Endothelial cell of umbilical vein (primary cell): Measurements from ENCODE around the gene CMIP. TPM values are rescaled to one million over a fixed set of nuclear protein-coding genes. Genes with fewer than 3 reads are reported as not detected.
A peak's percentile ranks its signal among the peaks of the same experiment; 100 is the strongest.

Source experiments
- BruUV-seq: library from RNA; stranded (reverse); fragments of 400-500 nt; replicated peaks from 2 replicates; lab custom pipeline; 2021; lab: Mats Ljungman, UMichigan
- CTCF ChIA-PET: fragments of 300-600, 350-600 bp; sonication (Branson Sonifier 250); formaldehyde crosslinking; loops from one replicate; lab custom pipeline; 2021; ENCODE audit warnings: antibody characterized with exemption, inconsistent platforms; lab: Charles Lee
- POLR2A ChIA-PET: fragments of 300-600, 350-600 bp; sonication (Branson Sonifier 250); formaldehyde crosslinking; loops from one replicate; lab custom pipeline; 2021; ENCODE audit warnings: antibody characterized with exemption, inconsistent platforms; lab: Charles Lee
- DNase-seq: peaks from one replicate; pipeline ENCODE4 v3.0.0-alpha.2; 2011; ENCODE audit warnings: low read depth, low spot score
- FAIRE-seq: peaks from 2 replicates; lab custom pipeline; 2011; peaks lifted over from hg19 to GRCh38; lab: Jason Lieb, UNC
- H2AFZ ChIP-seq: 2 replicates; pipeline ENCODE4 v1.6.0; 2012; ENCODE audit warnings: low read depth, low read length, control low read depth, inconsistent platforms
- H3K27ac ChIP-seq: 2 replicates; pipeline ENCODE4 v1.5.1; 2011; ENCODE audit warnings: low read depth, mild to moderate bottlenecking, control low read depth, low read length, moderate library complexity; ENCODE audit not compliant: insufficient read depth
- H3K27me3 ChIP-seq, 2 experiments: 2 replicates each; pipeline versions ENCODE4 v1.6.0 to v1.6.1; 2011; ENCODE audit warnings: low read length in 2 of 2, mixed read lengths in 1 of 2; ENCODE audit not compliant: control insufficient read depth in 2 of 2, insufficient read depth in 2 of 2
- H3K36me3 ChIP-seq, 2 experiments: 2 replicates in 1 of 2; 3 replicates in 1 of 2; pipeline ENCODE4 v1.5.1; 2011; ENCODE audit warnings: low read length in 2 of 2, mild to moderate bottlenecking in 1 of 2, moderate library complexity in 1 of 2; ENCODE audit not compliant: control insufficient read depth in 2 of 2, insufficient read depth in 2 of 2; ENCODE audit errors: extremely low read depth in 1 of 2
- H3K4me1 ChIP-seq: 3 replicates; pipeline ENCODE4 v1.5.1; 2011; ENCODE audit warnings: mild to moderate bottlenecking, low read length; ENCODE audit not compliant: control insufficient read depth, insufficient read depth; ENCODE audit errors: extremely low read depth
- H3K4me2 ChIP-seq: 2 replicates; pipeline ENCODE4 v1.6.1; 2011; ENCODE audit warnings: low read length, control low read depth, mixed read lengths; ENCODE audit not compliant: insufficient read depth
- H3K4me3 ChIP-seq, 3 experiments: fragments of 200-600 bp in 1 of 3; sonication (generic), shearing (Covaris generic) in 1 of 3; replicated peaks in 1 of 3; 2 replicates each; pipeline ENCODE4 v1.5.1; 2011 to 2016; ENCODE audit warnings: control low read depth in 3 of 3, low read length in 3 of 3, mild to moderate bottlenecking in 2 of 3, inconsistent platforms in 1 of 3, low read depth in 1 of 3, moderate library complexity in 1 of 3; ENCODE audit not compliant: insufficient read depth in 1 of 3
- H3K79me2 ChIP-seq: 2 replicates; pipeline ENCODE4 v1.6.0; 2012; ENCODE audit warnings: low read length, inconsistent platforms; ENCODE audit not compliant: control insufficient read depth, insufficient read depth
- H3K9ac ChIP-seq: replicated peaks from 2 replicates; pipeline ENCODE3; 2011; ENCODE audit warnings: low read length, control low read depth; ENCODE audit not compliant: insufficient read depth; ENCODE audit errors: extremely low read depth
- H3K9me1 ChIP-seq: replicated peaks from 3 replicates; pipeline ENCODE4 v1.6.0; 2011; ENCODE audit warnings: mild to moderate bottlenecking, low read length; ENCODE audit not compliant: control insufficient read depth, insufficient read depth; ENCODE audit errors: extremely low read depth
- H3K9me3 ChIP-seq: replicated peaks from 2 replicates; pipeline ENCODE4 v1.5.1; 2012; ENCODE audit warnings: low read length, inconsistent platforms; ENCODE audit not compliant: control insufficient read depth, insufficient read depth
- H4K20me1 ChIP-seq: replicated peaks from 2 replicates; pipeline ENCODE3; 2011; ENCODE audit warnings: mild to moderate bottlenecking, low read length; ENCODE audit not compliant: control insufficient read depth, insufficient read depth; ENCODE audit errors: extremely low read depth
- CTCF ChIP-seq, 2 donors: IDR thresholded peaks; 1 replicate in 1 of 2; 2 replicates in 1 of 2; pipeline ENCODE4 v1.5.1; 2011; ENCODE audit warnings: low read length in 2 of 2, mild to moderate bottlenecking in 2 of 2, moderate library complexity in 2 of 2, control low read depth in 1 of 2, inconsistent platforms in 1 of 2, low read depth in 1 of 2; ENCODE audit not compliant: insufficient read depth in 1 of 2; ENCODE audit errors: extremely low read depth in 1 of 2
- FOS ChIP-seq: IDR thresholded peaks from 2 replicates; pipeline ENCODE4 v1.6.1; 2011; ENCODE audit warnings: mild to moderate bottlenecking, low read length, moderate library complexity, borderline replicate concordance; ENCODE audit not compliant: insufficient read depth
- GATA2 ChIP-seq: IDR thresholded peaks from 2 replicates; pipeline ENCODE4 v1.7.0; 2011; ENCODE audit warnings: low read depth, mild to moderate bottlenecking, moderate library complexity, mixed read lengths, low read length; ENCODE audit not compliant: insufficient read length, insufficient read depth
- JUN ChIP-seq: IDR thresholded peaks from 2 replicates; pipeline ENCODE4 v1.6.1; 2011; ENCODE audit warnings: borderline replicate concordance, low read depth; ENCODE audit not compliant: insufficient read length, insufficient read depth
- MAX ChIP-seq: IDR thresholded peaks from 2 replicates; pipeline ENCODE4 v1.6.1; 2011; ENCODE audit not compliant: insufficient read depth, insufficient read length
- MYC ChIP-seq: IDR thresholded peaks from one replicate; pipeline ENCODE4 v1.6.1; 2011; ENCODE audit warnings: mild to moderate bottlenecking, low read depth, low read length
- POLR2A ChIP-seq: IDR thresholded peaks from 2 replicates; pipeline ENCODE4 v1.6.1; 2012; ENCODE audit warnings: low read depth, mild to moderate bottlenecking, control low read depth, low read length
- dilution Hi-C: fragments of 300-500 bp; cut with MboI; formaldehyde crosslinking; loops from one replicate; pipeline ENCODE4 v1.15.0; 2019; ENCODE audit warnings: low sequenced_read_pairs; ENCODE audit not compliant: extremely low pct_ligation_motif_present
- intact Hi-C: fragments of 100-400 bp; cut with micrococcal nuclease; formaldehyde crosslinking; loops from one replicate; pipeline ENCODE4 v1.10.0; 2022
- polyA plus RNA-seq, 4 experiments: library from polyadenylated mRNA; depleted of rRNA in 3 of 4; stranded (reverse) in 3 of 4; unstranded in 1 of 4; fragments of >200 nt; gene quantifications; 2 replicates each; pipeline versions ENCODE4 v1.2.1 to v1.2.3, GENCODE V29; 2011 to 2012; ENCODE audit warnings: missing spikeins in 1 of 4
- total RNA-seq: library from RNA; stranded (reverse); gene quantifications from 2 replicates; pipeline ENCODE4 v1.2.3, GENCODE V29; 2021

The CMIP gene
- total and polyA plus RNA-seq, 2 donors (not counting 3 experiments of a cell fraction or from before 2014, with no cell fraction given) = 29.0 to 101 TPM

- Histone ChIP-seq H3K4me2 (no peak overlapping the region), H2AFZ (no peak overlapping the region), H3K9me1 (no peaks in the 10 kb centered on the region), H3K27me3 (no peaks in the 10 kb centered on the region), H3K4me3 (no peak overlapping the region), H4K20me1 (no peaks in the 10 kb centered on the region), H3K9me3 (no peaks in the 10 kb centered on the region), H3K4me1 (peaks cover 10% of the 10 kb centered on the region), H3K79me2 (no peaks in the 10 kb centered on the region), H3K36me3 (peaks cover 0 to 51% of the 10 kb centered on the region in 2 experiments), H3K9ac (no peak overlapping the region), H3K27ac (no peak overlapping the region)
- dilution Hi-C loops (no loop called here), intact Hi-C loops (no loop called here)
- no peak for TF ChIP-seq MYC
- no peak for TF ChIP-seq MAX
- TF ChIP-seq GATA2 = no peak
- no TSS peak for BruUV-seq
- DNase-seq = no peak
- CTCF ChIA-PET = interaction anchor here (1.1 to 2.1 kb wide), 2 partner anchors 16 to 22 kb away, joined by 3 to 7 read pairs; no protein-coding TSS in a partner anchor
- POLR2A ChIA-PET = no interaction called here
- FAIRE-seq = no peak
Measured at GRCh38 chr16:81675662-81676061, 231.1 kb downstream of the CMIP start.

GRCh38 chr16:81676066-81676882 is 231.7 kb downstream of the CMIP start:
- Histone ChIP-seq H3K36me3 (peaks cover 0 to 53% of the 10 kb centered on the region in 2 experiments), H3K9me1 (no peaks in the 10 kb centered on the region), H3K79me2 (no peaks in the 10 kb centered on the region), H2AFZ (no peak overlapping the region), H3K4me2 (no peak overlapping the region), H4K20me1 (no peaks in the 10 kb centered on the region), H3K27ac (no peak overlapping the region), H3K4me3 (no peak overlapping the region), H3K4me1 (peaks cover 10% of the 10 kb centered on the region), H3K9ac (no peak overlapping the region), H3K9me3 (no peaks in the 10 kb centered on the region), H3K27me3 (no peaks in the 10 kb centered on the region)
- dilution Hi-C loops (no loop called here), intact Hi-C loops (no loop called here)
- no peak for TF ChIP-seq FOS
- no peak for TF ChIP-seq POLR2A
- TF ChIP-seq MYC = no peak
- TF ChIP-seq CTCF (IDR thresholded peaks at IDR 0.05; ENCODE audit: extremely low read depth in 1 of 2, insufficient read depth in 1 of 2, low read depth in 1 of 2, low read length in 2 of 2) = no peak
- TF ChIP-seq JUN = no peak
- ChIA-PET CTCF (interaction anchor here (1.1 to 2.1 kb wide), 2 partner anchors 17 to 21 kb away, joined by 3 to 7 read pairs; no protein-coding TSS in a partner anchor), POLR2A (no interaction called here)
- DNase-seq = no peak
- peak; percentile 33 for FAIRE-seq
- no TSS peak for BruUV-seq
